ENCODE data around the gene LDHD. TPM values are rescaled to one million over a fixed set of nuclear protein-coding genes. Genes with fewer than 3 reads are reported as not detected.
A peak's percentile ranks its signal among the peaks of the same experiment; 100 is the strongest.

LDHD gene
- total and polyA plus RNA-seq, 2 of the 13 experiments (the other 11 are each of a cell fraction or from before 2014, with no cell fraction given) = 9.1 to 9.8 TPM

GRCh38 chr16:75116081-75116910 lies at the start of gene LDHD (continued):
- peak; percentile 93 for TF ChIP-seq ZNF407 (CRISPR knock-in tag; IDR thresholded peaks at IDR 0.05; ENCODE audit: not compliant biosample characterization)
- peak; percentile 70; the same call in 1 of the 2 replicates for TF ChIP-seq CBX5 (CRISPR knock-in tag; IDR thresholded peaks at IDR 0.05; ENCODE audit: borderline replicate concordance)
- TF ChIP-seq ZNF160 (CRISPR knock-in tag; IDR thresholded peaks at IDR 0.05) = no peak
- TF ChIP-seq SNRNP70 (IDR thresholded peaks at IDR 0.05; ENCODE audit: low read depth, low read length) = no peak
- TF ChIP-seq ZBTB7B (CRISPR knock-in tag; IDR thresholded peaks at IDR 0.05) = peak; percentile 75; the same call in 1 of the 2 replicates
- no peak for TF ChIP-seq AGO1 (IDR thresholded peaks at IDR 0.05; ENCODE audit: low read depth, low read length, poor library complexity, severe bottlenecking)
- no peak for TF ChIP-seq ATF6 (CRISPR knock-in tag; conservative IDR thresholded peaks at IDR 0.05)
- TF ChIP-seq MAX (IDR thresholded peaks at IDR 0.05) = peak; percentile 77
- TF ChIP-seq ZNF567 (CRISPR knock-in tag; IDR thresholded peaks at IDR 0.05; ENCODE audit: borderline replicate concordance) = no peak
- TF ChIP-seq AKAP8 (CRISPR knock-in tag; IDR thresholded peaks at IDR 0.05) = no peak
- no peak for TF ChIP-seq DDIT3 (CRISPR knock-in tag; IDR thresholded peaks at IDR 0.05)
- TF ChIP-seq SRSF4 (IDR thresholded peaks at IDR 0.05; ENCODE audit: low read depth, low read length, poor library complexity, severe bottlenecking) = no peak
- peak; percentile 69; the same call in 1 of the 2 replicates for TF ChIP-seq ESRRA (CRISPR knock-in tag; IDR thresholded peaks at IDR 0.05; ENCODE audit: low read depth)
- peak; percentile 66; the same call in 1 of the 2 replicates for TF ChIP-seq UBTF (CRISPR knock-in tag; IDR thresholded peaks at IDR 0.05)
- no peak for TF ChIP-seq KAT2B (IDR thresholded peaks at IDR 0.05; ENCODE audit: borderline replicate concordance, low read depth, low read length)
